HG03342 (cell line): ENCODE measurements around the gene KCNAB3.

Experiments used
- ATAC-seq: cut with Tn5 transposase; IDR thresholded peaks from one replicate; pipeline ENCODE4 v1.9.1; 2021; ENCODE audit warnings: mild to moderate bottlenecking, moderate library complexity; ENCODE audit not compliant: unreplicated experiment

Gene KCNAB3

GRCh38 chr17:7881276-7882054 lies 48.2 kb downstream of the KCNAB3 start:
- ATAC-seq = no peak

GRCh38 chr17:7880076-7880868 lies 49.4 kb downstream of the KCNAB3 start:
- no peak for ATAC-seq

- ATAC-seq = no peak
These were observed 51.4 kb downstream of the KCNAB3 start for GRCh38 chr17:7878234-7878633.

GRCh38 chr17:7875804-7876370 lies 53.8 kb downstream of the KCNAB3 start:
- no peak for ATAC-seq

- ATAC-seq = no peak
These were observed 56.6 kb downstream of the KCNAB3 start for GRCh38 chr17:7873051-7873450.
